Measurements from ENCODE around the gene MAP2K2.

DNA sequence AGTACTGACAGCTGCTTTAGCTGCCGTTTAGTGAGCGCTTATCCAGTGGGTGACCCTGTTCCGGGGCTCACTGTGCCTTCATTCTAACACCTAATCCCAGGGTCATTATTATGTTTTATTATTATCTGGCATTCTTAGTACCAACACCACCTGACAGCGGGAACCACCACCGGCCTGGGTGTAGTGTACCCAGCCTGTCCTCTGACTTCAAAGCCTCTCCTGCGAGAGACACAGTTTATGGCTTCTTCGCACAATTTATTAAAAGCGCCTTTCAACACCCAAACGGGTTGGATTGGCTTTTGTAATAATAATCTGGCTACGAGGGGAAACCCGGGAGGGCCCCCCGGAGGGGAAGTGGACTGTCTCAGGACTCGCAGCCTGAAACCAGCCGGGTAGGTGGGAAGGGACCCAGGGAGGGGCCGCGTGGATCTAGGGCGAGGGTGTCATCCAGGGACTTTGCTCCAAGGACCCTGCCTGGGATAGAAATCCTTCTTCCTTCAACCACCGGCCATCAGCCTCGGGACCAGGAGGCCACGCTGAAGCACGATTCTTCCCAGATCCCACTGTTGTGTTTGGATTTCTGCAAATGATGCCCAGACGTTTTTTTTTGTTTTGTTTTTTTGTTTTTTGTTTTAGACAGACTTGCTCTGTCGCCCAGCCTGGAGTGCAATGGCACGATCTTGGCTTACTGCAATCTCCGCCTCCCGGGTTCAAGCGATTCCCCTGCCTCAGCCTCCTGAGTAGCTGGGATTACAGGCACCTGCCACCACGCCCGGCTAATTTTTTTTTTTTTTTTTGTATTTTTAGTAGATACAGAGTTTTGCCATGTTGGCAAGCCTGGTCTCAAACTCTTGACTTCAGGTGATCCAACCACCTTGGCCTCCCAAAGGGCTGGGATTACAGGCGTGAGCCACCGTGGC, 55.6 kb downstream of the MAP2K2 start:
- TF ChIP-seq ZFP30 (CRISPR knock-in tag; IDR thresholded peaks at IDR 0.05) (no peak), ARNTL (CRISPR knock-in tag; IDR thresholded peaks at IDR 0.05; ENCODE audit: borderline replicate concordance, low read depth) (no peak), ESRRG (CRISPR knock-in tag; IDR thresholded peaks at IDR 0.05) (no peak), ZNF8 (CRISPR knock-in tag; IDR thresholded peaks at IDR 0.05) (no peak), CSDC2 (CRISPR knock-in tag; IDR thresholded peaks at IDR 0.05) (no peak), TCF4 (CRISPR knock-in tag; IDR thresholded peaks at IDR 0.05; ENCODE audit: borderline replicate concordance) (no peak), GLIS3 (CRISPR knock-in tag; IDR thresholded peaks at IDR 0.05) (no peak), ZNF565 (CRISPR knock-in tag; conservative IDR thresholded peaks at IDR 0.05; ENCODE audit: low read depth) (no peak), BACH2 (CRISPR knock-in tag; IDR thresholded peaks at IDR 0.05; ENCODE audit: borderline replicate concordance) (no peak)
- TF ChIP-seq, protein P1, sequence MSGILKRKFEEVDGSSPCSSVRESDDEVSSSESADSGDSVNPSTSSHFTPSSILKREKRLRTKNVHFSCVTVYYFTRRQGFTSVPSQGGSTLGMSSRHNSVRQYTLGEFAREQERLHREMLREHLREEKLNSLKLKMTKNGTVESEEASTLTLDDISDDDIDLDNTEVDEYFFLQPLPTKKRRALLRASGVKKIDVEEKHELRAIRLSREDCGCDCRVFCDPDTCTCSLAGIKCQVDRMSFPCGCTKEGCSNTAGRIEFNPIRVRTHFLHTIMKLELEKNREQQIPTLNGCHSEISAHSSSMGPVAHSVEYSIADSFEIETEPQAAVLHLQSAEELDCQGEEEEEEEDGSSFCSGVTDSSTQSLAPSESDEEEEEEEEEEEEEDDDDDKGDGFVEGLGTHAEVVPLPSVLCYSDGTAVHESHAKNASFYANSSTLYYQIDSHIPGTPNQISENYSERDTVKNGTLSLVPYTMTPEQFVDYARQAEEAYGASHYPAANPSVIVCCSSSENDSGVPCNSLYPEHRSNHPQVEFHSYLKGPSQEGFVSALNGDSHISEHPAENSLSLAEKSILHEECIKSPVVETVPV (CRISPR knock-in tag; IDR thresholded peaks at IDR 0.05): no peak
- TF ChIP-seq, protein P2, sequence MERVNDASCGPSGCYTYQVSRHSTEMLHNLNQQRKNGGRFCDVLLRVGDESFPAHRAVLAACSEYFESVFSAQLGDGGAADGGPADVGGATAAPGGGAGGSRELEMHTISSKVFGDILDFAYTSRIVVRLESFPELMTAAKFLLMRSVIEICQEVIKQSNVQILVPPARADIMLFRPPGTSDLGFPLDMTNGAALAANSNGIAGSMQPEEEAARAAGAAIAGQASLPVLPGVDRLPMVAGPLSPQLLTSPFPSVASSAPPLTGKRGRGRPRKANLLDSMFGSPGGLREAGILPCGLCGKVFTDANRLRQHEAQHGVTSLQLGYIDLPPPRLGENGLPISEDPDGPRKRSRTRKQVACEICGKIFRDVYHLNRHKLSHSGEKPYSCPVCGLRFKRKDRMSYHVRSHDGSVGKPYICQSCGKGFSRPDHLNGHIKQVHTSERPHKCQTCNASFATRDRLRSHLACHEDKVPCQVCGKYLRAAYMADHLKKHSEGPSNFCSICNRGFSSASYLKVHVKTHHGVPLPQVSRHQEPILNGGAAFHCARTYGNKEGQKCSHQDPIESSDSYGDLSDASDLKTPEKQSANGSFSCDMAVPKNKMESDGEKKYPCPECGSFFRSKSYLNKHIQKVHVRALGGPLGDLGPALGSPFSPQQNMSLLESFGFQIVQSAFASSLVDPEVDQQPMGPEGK (CRISPR knock-in tag; IDR thresholded peaks at IDR 0.05; ENCODE audit: borderline replicate concordance): no peak
- TF ChIP-seq, protein P3, sequence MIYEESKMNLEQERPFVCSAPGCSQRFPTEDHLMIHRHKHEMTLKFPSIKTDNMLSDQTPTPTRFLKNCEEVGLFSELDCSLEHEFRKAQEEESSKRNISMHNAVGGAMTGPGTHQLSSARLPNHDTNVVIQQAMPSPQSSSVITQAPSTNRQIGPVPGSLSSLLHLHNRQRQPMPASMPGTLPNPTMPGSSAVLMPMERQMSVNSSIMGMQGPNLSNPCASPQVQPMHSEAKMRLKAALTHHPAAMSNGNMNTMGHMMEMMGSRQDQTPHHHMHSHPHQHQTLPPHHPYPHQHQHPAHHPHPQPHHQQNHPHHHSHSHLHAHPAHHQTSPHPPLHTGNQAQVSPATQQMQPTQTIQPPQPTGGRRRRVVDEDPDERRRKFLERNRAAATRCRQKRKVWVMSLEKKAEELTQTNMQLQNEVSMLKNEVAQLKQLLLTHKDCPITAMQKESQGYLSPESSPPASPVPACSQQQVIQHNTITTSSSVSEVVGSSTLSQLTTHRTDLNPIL (CRISPR knock-in tag; IDR thresholded peaks at IDR 0.05; ENCODE audit: low read depth): no peak
- TF ChIP-seq, protein P4, sequence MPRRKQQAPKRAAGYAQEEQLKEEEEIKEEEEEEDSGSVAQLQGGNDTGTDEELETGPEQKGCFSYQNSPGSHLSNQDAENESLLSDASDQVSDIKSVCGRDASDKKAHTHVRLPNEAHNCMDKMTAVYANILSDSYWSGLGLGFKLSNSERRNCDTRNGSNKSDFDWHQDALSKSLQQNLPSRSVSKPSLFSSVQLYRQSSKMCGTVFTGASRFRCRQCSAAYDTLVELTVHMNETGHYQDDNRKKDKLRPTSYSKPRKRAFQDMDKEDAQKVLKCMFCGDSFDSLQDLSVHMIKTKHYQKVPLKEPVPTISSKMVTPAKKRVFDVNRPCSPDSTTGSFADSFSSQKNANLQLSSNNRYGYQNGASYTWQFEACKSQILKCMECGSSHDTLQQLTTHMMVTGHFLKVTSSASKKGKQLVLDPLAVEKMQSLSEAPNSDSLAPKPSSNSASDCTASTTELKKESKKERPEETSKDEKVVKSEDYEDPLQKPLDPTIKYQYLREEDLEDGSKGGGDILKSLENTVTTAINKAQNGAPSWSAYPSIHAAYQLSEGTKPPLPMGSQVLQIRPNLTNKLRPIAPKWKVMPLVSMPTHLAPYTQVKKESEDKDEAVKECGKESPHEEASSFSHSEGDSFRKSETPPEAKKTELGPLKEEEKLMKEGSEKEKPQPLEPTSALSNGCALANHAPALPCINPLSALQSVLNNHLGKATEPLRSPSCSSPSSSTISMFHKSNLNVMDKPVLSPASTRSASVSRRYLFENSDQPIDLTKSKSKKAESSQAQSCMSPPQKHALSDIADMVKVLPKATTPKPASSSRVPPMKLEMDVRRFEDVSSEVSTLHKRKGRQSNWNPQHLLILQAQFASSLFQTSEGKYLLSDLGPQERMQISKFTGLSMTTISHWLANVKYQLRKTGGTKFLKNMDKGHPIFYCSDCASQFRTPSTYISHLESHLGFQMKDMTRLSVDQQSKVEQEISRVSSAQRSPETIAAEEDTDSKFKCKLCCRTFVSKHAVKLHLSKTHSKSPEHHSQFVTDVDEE (CRISPR knock-in tag; IDR thresholded peaks at IDR 0.05): no peak
